GM12891 (cell line): ENCODE results near the gene SCFD2.
"Not testable (repeated sequence)": the region's sequence is repeated elsewhere in the genome, so short reads cannot be mapped to it uniquely, and the experiment has no call there.

ENCODE experiments used
- DNase-seq: peaks from one replicate; pipeline ENCODE4 v3.0.0; 2011; ENCODE audit warnings: low spot score; ENCODE audit not compliant: insufficient read length
- FAIRE-seq: peaks from 2 replicates; lab custom pipeline; 2011; peaks lifted over from hg19 to GRCh38; lab: Jason Lieb, UNC
- PAX5 ChIP-seq: IDR thresholded peaks from 2 replicates; pipeline ENCODE4 v1.6.1; 2011; ENCODE audit warnings: low read length, moderate library complexity, mild to moderate bottlenecking; ENCODE audit not compliant: insufficient read depth, severe bottlenecking
- POLR2A ChIP-seq: IDR thresholded peaks from 2 replicates; pipeline ENCODE4 v1.6.1; 2011; ENCODE audit warnings: low read depth, low read length, control low read depth
- POLR2AphosphoS5 ChIP-seq: IDR thresholded peaks from 2 replicates; pipeline ENCODE4 v1.6.1; 2011; ENCODE audit warnings: low read depth, low read length, control low read depth
- POU2F2 ChIP-seq: IDR thresholded peaks from 2 replicates; pipeline ENCODE4 v1.6.1; 2011; ENCODE audit warnings: low read depth, mild to moderate bottlenecking, control low read depth, low read length, moderate library complexity
- SPI1 ChIP-seq: IDR thresholded peaks from 2 replicates; pipeline ENCODE4 v1.6.1; 2011; ENCODE audit warnings: low read depth, low read length, control low read depth
- TAF1 ChIP-seq: IDR thresholded peaks from 2 replicates; pipeline ENCODE4 v1.6.1; 2011; ENCODE audit warnings: low read depth, low read length, control low read depth

SCFD2 gene

DNA sequence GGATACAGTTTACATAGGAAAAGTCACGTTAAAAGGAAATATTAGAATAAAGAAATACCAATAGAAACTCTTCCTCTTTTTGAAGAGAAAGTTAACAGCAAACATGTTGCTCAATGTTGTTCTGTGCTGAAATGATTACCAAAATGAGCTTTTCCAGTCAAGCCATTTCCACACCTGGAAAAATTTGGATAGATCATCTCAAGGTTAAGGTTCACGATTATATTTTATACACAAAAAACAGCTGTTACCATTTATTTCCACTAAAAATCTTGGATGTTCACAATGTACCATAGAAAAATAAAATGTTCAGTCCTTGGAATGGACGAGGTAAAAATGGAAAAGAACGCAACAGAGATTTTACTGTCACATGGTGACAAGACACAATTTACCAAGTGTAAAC, 218.7 kb downstream of the SCFD2 start:
- FAIRE-seq (no peak), DNase-seq (no peak)
- TF ChIP-seq TAF1 = no peak
- TF ChIP-seq SPI1 = no peak
- TF ChIP-seq POU2F2 = no peak
- TF ChIP-seq PAX5 = no peak
- TF ChIP-seq POLR2A = no peak
- no peak for TF ChIP-seq POLR2AphosphoS5

DNA sequence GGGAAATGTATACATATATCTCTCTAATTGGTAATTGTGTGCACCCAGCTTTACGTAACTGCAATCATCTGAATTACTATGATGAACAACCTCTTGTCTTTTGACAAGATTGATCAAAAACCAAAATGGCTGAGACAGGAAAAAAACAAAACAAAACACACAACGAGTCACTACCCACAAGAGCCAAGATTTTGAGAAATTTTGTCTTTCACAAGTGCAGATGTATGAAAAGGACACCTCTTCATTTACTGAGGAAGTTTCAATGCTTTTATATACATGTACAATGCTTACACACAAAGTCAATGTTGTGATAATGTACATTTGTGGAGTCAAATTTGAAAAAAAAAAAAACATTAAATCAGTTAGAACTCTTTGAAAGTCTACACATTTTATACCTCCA, 224.6 kb downstream of the SCFD2 start:
- DNase-seq (no peak), FAIRE-seq (no peak)
- TF ChIP-seq POLR2AphosphoS5 (no peak), PAX5 (no peak), TAF1 (no peak), SPI1 (no peak), POU2F2 (no peak), POLR2A (no peak)

DNA sequence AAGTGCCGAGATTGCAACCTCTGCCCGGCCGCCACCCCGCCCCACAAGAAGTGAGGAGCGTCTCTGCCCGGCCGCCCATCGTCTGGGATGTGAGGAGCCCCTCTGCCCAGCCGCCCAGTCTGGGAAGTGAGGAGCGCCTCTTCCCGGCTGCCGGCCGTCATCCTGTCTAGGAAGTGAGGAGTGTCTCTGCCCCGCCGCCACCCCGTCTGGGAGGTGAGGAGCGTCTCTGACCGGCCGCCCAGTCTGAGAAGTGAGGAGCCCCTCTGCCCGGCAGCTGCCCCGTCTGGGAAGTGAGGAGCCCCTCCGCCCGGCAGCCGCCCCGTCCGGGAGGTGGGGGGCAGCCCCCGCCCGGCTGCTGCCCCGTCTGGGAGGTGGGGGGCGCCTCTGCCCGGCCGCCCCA, 226.6 kb downstream of the SCFD2 start:
- FAIRE-seq, DNase-seq: not testable (repeated sequence)

DNA sequence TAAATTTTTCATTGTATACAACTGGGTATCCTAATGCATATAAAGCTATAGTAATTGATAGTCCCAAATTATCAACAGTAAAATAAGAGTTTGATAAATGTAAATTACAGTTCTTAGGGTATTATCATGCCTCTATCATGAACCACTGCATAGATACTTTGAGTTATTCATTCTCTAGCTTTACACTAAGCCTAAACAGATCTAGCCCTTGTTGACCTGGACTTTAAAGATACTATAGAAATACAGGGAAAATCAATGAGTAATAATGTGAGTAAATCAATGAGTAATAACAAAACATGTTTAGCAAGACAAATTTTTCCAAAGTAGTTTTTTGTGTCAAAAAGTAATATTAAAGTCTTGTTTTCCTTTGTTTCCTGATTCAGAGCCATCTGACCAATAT, 228.4 kb downstream of the SCFD2 start:
- DNase-seq (no peak), FAIRE-seq (no peak)
- no peak for TF ChIP-seq POLR2AphosphoS5
- no peak for TF ChIP-seq SPI1
- no peak for TF ChIP-seq TAF1
- TF ChIP-seq PAX5 = no peak
- no peak for TF ChIP-seq POLR2A
- TF ChIP-seq POU2F2 = no peak

DNA sequence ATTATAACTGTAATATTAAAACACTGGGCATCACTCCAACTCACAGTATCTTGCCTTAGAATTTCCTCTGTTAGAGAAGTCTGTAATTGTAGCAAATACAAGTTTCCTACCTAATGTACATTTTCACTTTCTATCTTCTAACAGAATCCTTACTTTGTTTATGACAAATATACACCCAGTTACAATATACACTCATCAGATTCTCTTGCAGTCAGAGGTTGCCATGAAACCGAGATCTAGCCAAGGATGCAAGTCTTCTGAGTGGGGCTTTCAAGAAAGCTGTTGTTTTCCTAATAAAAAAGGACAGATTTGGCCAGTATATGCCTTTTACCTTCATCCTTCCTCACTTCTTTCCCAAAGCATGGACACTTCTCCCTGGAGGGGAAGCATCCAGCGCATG, 228.9 kb downstream of the SCFD2 start:
- no peak for TF ChIP-seq POU2F2
- TF ChIP-seq SPI1 = no peak
- no peak for TF ChIP-seq POLR2A
- no peak for TF ChIP-seq PAX5
- no peak for TF ChIP-seq TAF1
- no peak for TF ChIP-seq POLR2AphosphoS5
- DNase-seq = no peak
- no peak for FAIRE-seq

DNA sequence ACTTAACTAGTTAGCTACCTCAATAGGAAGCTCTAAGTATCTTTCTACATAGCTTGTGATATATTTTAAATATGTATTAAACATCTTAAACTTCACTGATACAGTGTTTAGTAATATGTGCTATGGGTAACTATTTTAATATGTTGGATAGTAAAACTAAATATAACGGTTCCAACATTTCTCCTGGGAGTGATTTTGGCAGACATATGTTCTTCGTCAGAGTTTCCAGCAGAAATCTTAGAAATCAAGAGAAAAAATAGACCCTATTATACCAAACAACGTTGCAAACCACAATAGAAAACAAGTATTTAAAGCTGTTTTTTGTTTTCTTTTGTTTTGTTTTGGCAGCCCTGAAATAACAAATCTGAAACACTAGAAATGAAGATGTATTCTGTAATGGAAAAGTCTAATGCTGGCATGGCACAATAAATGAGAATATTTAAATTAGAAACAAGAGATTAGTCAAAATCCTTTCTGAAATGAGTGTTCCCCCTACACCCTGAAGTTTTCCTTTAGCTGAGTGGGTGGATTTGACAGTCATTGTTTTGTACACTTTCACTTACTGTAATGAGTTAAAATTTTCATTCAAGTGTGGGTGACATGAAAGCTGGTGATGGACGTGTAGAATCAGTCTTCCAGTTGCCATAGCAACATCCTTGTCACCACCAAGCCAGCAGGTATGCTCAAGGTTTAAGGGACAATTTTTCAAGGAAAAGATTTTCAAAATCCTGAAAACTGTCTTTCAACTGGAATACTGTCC, 233.5 kb downstream of the SCFD2 start:
- DNase-seq (no peak), FAIRE-seq (peak; percentile 61)
- no peak for TF ChIP-seq POLR2AphosphoS5
- no peak for TF ChIP-seq POLR2A
- TF ChIP-seq POU2F2 = no peak
- no peak for TF ChIP-seq PAX5
- no peak for TF ChIP-seq TAF1
- TF ChIP-seq SPI1 = no peak

DNA sequence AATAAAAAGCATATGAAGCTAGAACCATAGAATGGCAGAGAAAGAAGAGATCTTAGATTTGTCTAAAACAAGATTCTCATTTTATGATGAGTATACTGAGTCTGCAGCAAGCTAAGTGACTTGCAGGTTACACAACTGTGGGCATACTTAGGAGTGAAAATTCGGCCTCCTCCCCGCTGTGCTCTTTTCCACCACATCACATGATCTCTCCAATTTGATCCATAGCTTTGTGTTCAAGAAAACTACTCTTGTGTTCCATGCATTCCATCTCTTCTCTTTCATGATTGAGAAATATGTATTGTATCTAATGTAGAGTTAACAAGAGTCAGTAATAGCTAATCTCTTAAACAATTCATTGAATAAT, 234.3 kb downstream of the SCFD2 start:
- no peak for FAIRE-seq
- TF ChIP-seq POLR2AphosphoS5 (no peak), PAX5 (no peak), POLR2A (no peak), SPI1 (no peak), POU2F2 (no peak), TAF1 (no peak)
- DNase-seq = no peak

DNA sequence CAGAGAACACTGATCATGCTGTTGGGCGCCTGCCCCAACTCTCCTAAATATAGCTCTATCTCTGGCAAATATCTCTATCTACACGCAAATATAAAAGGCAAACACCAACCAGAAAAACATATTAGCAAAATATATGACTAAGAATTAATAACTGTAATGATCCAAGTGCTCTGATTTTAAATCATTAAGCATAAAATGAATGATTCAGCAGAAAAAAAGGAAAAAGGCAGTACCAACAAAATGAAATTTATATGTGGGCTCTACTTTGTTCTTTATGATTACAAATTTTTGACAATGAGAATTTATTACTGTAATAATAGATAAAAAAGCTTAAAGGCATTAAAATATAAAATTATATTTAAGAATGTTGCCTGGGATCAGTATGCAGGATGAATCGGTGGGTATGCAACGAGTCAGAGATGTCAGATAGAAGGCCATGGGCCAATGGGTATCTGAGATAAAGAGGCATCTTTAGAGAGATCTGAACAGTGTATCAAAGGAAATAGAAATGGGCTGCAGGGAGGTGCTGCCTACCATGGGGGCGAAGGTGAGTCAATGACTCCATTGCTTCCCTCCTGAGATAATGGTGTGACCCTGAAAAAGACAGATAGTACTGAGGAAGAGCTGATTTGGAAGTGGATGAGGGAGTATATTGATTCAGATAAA, 234.8 kb downstream of the SCFD2 start:
- no peak for DNase-seq
- TF ChIP-seq POU2F2 (no peak), TAF1 (no peak), SPI1 (no peak), PAX5 (no peak), POLR2A (no peak), POLR2AphosphoS5 (no peak)
- FAIRE-seq = no peak

DNA sequence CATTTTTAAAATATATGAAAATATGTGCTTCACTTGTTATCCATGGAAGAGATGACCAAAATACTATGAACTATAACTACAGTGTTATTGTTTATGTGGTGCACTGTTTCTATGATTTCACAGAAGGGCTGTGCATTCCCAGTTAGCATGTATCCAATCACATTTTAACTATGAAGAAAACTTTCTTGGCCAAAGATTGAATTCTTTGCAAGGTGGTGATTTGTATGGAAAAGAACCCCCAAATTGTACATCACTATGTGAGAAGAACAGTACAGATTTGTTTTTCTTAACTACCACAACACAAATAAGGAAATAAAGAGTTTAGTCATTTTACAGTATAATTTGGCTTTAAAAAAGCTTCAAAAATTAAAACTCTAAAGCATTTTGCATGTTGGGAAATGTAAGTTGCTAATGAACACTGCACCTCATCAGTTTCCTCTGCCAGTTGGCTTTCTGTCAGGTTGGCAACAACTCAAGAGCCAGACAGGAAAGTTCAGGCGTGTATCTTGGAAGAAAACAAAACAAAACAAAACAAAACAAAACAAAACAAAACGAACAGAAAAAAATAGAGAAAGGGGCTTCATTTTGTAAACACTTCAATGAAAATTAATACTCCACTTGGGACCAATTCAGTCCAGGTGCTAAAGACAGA, 237.0 kb downstream of the SCFD2 start:
- DNase-seq = no peak
- FAIRE-seq = peak; percentile 26
- TF ChIP-seq TAF1 = no peak
- TF ChIP-seq POU2F2 = no peak
- no peak for TF ChIP-seq POLR2AphosphoS5
- TF ChIP-seq SPI1 = no peak
- no peak for TF ChIP-seq POLR2A
- TF ChIP-seq PAX5 = no peak

DNA sequence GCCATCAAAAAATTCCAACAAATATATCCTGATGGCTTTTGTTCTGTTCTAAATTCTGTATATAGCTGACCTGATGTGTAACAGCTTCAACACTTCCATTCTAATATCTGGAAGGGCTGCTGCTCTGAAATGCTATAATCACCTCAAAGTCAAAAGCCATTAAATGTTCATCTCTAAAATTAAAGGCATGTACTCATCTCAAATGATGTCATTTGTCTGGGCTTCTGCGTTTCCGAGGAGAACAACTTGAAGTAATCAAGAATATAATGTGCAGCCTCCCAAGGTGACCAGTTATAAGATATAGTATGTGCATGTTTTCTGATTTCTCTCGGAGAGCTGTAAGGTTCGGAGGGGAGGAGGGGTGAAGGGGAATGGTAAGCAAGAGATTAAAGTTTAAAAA, 237.6 kb downstream of the SCFD2 start:
- no peak for TF ChIP-seq SPI1
- TF ChIP-seq PAX5 = no peak
- TF ChIP-seq TAF1 = no peak
- no peak for TF ChIP-seq POLR2AphosphoS5
- TF ChIP-seq POLR2A = no peak
- TF ChIP-seq POU2F2 = no peak

More for the DNA sequence above, 237.6 kb downstream of the SCFD2 start:
- FAIRE-seq = no peak
- DNase-seq = no peak
